HepG2 (cell line): ENCODE results near the gene GNL2. TPM values are rescaled to one million over a fixed set of nuclear protein-coding genes. Genes with fewer than 3 reads are reported as not detected.
A peak's percentile ranks its signal among the peaks of the same experiment; 100 is the strongest.

ENCODE experiments used
- CREBL2 ChIP-seq: sonication (generic); formaldehyde crosslinking; IDR thresholded peaks from 2 replicates; pipeline ENCODE4 v1.8.1; 2023; ENCODE audit warnings: missing genetic modification reagents, mild to moderate bottlenecking, borderline replicate concordance
- DR1 ChIP-seq: sonication (generic); formaldehyde crosslinking; IDR thresholded peaks from 2 replicates; pipeline ENCODE4 v1.8.0; 2021; ENCODE audit warnings: mild to moderate bottlenecking, missing genetic modification reagents, inconsistent platforms
- E2F2 ChIP-seq: sonication (generic); formaldehyde crosslinking; IDR thresholded peaks from 2 replicates; pipeline ENCODE4 v1.4.0; 2020; ENCODE audit warnings: missing genetic modification reagents, borderline replicate concordance
- HMGXB3 ChIP-seq: sonication (generic); formaldehyde crosslinking; IDR thresholded peaks from 2 replicates; pipeline ENCODE4 v1.4.0; 2020; ENCODE audit warnings: missing genetic modification reagents, borderline replicate concordance
- HNRNPH1 ChIP-seq: fragments of 200-400 bp; formaldehyde crosslinking; optimal IDR thresholded peaks from 2 replicates; pipeline ENCODE3; 2017; ENCODE audit warnings: mild to moderate bottlenecking, low read depth, low read length
- KAT8 ChIP-seq: IDR thresholded peaks from 2 replicates; pipeline ENCODE4 v1.6.1; 2016; ENCODE audit warnings: missing genetic modification reagents, missing compliant biosample characterization
- KLF11 ChIP-seq: IDR thresholded peaks from 2 replicates; pipeline ENCODE4 v1.6.1; 2016; ENCODE audit warnings: missing compliant biosample characterization
- MED8 ChIP-seq: sonication (generic); formaldehyde crosslinking; IDR thresholded peaks from 2 replicates; pipeline ENCODE4 v1.8.1; 2023; ENCODE audit warnings: mild to moderate bottlenecking, missing genetic modification reagents; ENCODE audit not compliant: insufficient replicate concordance
- PLRG1 ChIP-seq: fragments of 450-650 bp; conservative IDR thresholded peaks from 2 replicates; pipeline ENCODE4 v1.6.1; 2016
- SP5 ChIP-seq: IDR thresholded peaks from 2 replicates; pipeline ENCODE4 v1.6.1; 2016; ENCODE audit warnings: low read depth, borderline replicate concordance
- SUZ12 ChIP-seq: fragments of 150-350 bp; IDR thresholded peaks from 2 replicates; pipeline ENCODE4 v1.6.1; 2014; ENCODE audit warnings: low read depth, low read length
- ZFX ChIP-seq: sonication (generic); formaldehyde crosslinking; IDR thresholded peaks from 2 replicates; pipeline ENCODE4 v1.4.0; 2020; ENCODE audit warnings: mild to moderate bottlenecking, low read depth, missing genetic modification reagents, moderate library complexity
- ZNF224 ChIP-seq: sonication (generic); formaldehyde crosslinking; IDR thresholded peaks from 2 replicates; pipeline ENCODE4 v1.5.0; 2020; ENCODE audit warnings: mild to moderate bottlenecking, missing genetic modification reagents
- ZNF235 ChIP-seq: sonication (generic); formaldehyde crosslinking; IDR thresholded peaks from 2 replicates; pipeline ENCODE4 v1.8.1; 2023; ENCODE audit warnings: mild to moderate bottlenecking, missing genetic modification reagents, borderline replicate concordance
- ZNF362 ChIP-seq: sonication (generic); formaldehyde crosslinking; IDR thresholded peaks from 2 replicates; pipeline ENCODE4 v1.4.0; 2020; ENCODE audit warnings: missing genetic modification reagents, mild to moderate bottlenecking, borderline replicate concordance
- ZNF574 ChIP-seq: sonication (generic); formaldehyde crosslinking; IDR thresholded peaks from 2 replicates; pipeline ENCODE4 v1.4.0; 2020; ENCODE audit warnings: missing genetic modification reagents
- polyA plus RNA-seq, 8 experiments: library from polyadenylated mRNA; depleted of rRNA in 3 of 8; stranded (reverse) in 7 of 8; unstranded in 1 of 8; fragments of >200 nt; fragmentation: Illumina TruSeq in 4 of 8; extraction: Trizol in 4 of 8; gene quantifications; 2 replicates each; pipeline versions ENCODE4 v1.2.1 to v1.2.3, GENCODE V29; 2011 to 2016; ENCODE audit warnings: low read depth in 4 of 8, missing spikeins in 1 of 8, mixed read lengths in 1 of 8; ENCODE audit not compliant: insufficient read depth in 1 of 8
- total RNA-seq, 5 experiments: library from RNA; depleted of rRNA; stranded (reverse); fragments of >200 nt; fragmentation: Illumina TruSeq; extraction: Trizol; gene quantifications; 2 replicates each; pipeline ENCODE4 v1.2.3, GENCODE V29; 2016; ENCODE audit warnings: low read depth in 1 of 5

GNL2 gene
- total and polyA plus RNA-seq, 2 of the 13 experiments (the other 11 are each of a cell fraction or from before 2014, with no cell fraction given): 32.1 to 72.1 TPM

- TF ChIP-seq ZNF574: peak; percentile 92
- peak; percentile 62 for TF ChIP-seq SUZ12
- TF ChIP-seq DR1 (CRISPR knock-in tag): peak; percentile 37; the same call in 1 of the 2 replicates
- 0 out of 2 replicates have a peak, but pooled peaks have one; percentile 23 for TF ChIP-seq E2F2 (CRISPR knock-in tag)
- TF ChIP-seq ZNF235 (CRISPR knock-in tag): 0 out of 2 replicates have a peak, but pooled peaks have one; percentile 63
- no peak for TF ChIP-seq PLRG1
- no peak for TF ChIP-seq HNRNPH1
- peak; percentile 64 for TF ChIP-seq MED8
- TF ChIP-seq SP5 (CRISPR knock-in tag): peak; percentile 64; the same call in 1 of the 2 replicates
- TF ChIP-seq CREBL2 (CRISPR knock-in tag): 0 out of 2 replicates have a peak, but pooled peaks have one; percentile 47
- TF ChIP-seq HMGXB3 (CRISPR knock-in tag): peak; percentile 85; the same call in 1 of the 2 replicates
- TF ChIP-seq ZNF362 (CRISPR knock-in tag): peak; percentile 35; the same call in 1 of the 2 replicates
- TF ChIP-seq ZNF224 (CRISPR knock-in tag): 0 out of 2 replicates have a peak, but pooled peaks have one; percentile 30
- TF ChIP-seq ZFX (CRISPR knock-in tag): 0 out of 2 replicates have a peak, but pooled peaks have one; percentile 50
- TF ChIP-seq KLF11: peak; percentile 78; the same call in 1 of the 2 replicates
- TF ChIP-seq KAT8: peak; percentile 99
Observed at GRCh38 chr1:37553927-37554808, 41.6 kb downstream of the GNL2 start, which contains the start of gene SNIP1 (continued).
